ENCODE results near the gene ACVR1B.

ACVR1B gene

DNA sequence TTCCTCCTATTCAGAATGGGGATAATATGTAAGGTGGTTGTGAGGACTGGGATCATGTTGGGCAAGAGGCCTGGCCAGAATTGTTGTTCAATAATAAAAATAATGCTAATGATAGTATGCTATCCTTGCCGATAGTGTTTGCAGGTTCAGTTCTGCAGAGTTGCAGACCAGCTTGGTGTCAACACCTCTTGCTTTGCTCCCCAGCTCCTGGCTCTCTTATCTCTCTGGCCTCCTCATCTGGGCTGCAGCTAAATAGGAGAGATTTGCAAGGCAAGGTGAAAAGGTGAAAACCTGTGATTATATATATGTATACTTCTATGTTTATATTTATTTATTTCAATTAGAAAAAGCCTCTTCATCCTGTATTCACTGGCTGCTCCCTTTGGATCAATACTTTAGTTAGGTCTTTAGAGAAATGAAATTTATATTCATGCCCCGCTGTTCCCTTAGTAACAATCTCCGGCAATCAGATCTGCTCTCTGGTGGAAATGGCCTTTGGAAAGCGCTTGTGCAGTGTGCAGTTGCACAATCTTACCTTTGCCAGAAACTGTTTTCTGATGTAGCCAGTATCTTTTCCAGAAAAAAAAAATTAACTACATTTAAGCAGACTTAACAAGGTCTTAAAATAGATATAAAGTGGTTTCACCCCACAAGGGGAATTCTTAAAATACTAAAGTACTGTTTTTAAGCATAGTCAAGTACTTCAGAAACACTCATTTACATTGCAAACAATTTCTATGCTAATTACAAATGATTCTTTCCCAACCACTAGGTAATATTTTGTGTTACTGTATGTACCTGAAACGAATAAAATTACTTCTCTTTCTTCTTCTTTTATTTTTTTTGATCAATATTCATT, 19.1 kb upstream of the ACVR1B start:
- in situ Hi-C loops (cut with MboI; ENCODE audit: low pct_unique_long_range_greater_than_20kb, low sequenced_read_pairs, unreplicated experiment): no loop called here
- no peak for DNase-seq (ENCODE audit: low spot score)
- TF ChIP-seq, protein P1, sequence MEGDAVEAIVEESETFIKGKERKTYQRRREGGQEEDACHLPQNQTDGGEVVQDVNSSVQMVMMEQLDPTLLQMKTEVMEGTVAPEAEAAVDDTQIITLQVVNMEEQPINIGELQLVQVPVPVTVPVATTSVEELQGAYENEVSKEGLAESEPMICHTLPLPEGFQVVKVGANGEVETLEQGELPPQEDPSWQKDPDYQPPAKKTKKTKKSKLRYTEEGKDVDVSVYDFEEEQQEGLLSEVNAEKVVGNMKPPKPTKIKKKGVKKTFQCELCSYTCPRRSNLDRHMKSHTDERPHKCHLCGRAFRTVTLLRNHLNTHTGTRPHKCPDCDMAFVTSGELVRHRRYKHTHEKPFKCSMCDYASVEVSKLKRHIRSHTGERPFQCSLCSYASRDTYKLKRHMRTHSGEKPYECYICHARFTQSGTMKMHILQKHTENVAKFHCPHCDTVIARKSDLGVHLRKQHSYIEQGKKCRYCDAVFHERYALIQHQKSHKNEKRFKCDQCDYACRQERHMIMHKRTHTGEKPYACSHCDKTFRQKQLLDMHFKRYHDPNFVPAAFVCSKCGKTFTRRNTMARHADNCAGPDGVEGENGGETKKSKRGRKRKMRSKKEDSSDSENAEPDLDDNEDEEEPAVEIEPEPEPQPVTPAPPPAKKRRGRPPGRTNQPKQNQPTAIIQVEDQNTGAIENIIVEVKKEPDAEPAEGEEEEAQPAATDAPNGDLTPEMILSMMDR (IDR thresholded peaks at IDR 0.05; ENCODE audit: extremely low read depth, insufficient read depth, missing control alignments): no peak

DNA sequence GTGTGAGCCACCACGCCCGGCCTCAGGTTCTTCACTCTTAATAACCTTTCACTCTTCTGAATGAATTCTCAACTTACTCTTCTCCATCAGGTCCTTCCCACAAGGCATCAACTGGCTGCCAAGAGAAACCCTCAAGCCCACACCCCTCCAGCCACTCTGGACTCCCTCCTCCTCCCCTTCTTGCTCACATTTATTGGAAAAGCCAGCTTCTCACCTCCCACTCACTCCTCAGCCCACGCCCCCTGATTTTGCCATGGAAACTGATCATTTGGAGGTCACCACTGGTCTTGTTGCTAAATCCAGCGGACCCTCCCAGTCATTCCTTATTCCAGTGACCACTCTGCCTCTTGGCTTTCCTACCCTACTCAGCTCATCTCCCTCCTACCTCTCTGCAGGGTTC, 17.4 kb upstream of the ACVR1B start:
- in situ Hi-C loops (cut with MboI; ENCODE audit: low pct_unique_long_range_greater_than_20kb, low sequenced_read_pairs, unreplicated experiment): no loop called here
- TF ChIP-seq, protein P1 (IDR thresholded peaks at IDR 0.05; ENCODE audit: extremely low read depth, insufficient read depth, missing control alignments): no peak
- no peak for DNase-seq (ENCODE audit: low spot score)

DNA sequence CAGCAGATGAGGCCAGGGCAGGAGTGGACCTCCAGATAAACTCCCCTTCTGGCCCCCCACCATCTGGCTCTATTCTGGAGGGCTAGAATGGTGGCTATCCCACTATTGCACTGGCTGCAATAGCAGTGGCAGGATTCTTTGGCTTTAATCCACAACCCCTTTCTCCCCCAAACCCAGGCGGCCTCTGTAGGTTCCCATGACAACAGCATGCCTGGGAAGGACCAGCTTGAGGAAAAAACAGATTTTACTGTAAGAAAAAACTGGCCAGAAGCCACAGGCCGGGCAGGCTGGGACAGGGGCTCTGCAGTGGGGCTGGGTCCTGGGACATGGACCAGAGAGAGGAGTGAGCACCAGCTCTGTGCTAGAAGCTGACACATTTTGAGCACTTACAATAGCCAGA, 13.6 kb upstream of the ACVR1B start:
- TF ChIP-seq, protein P1 (IDR thresholded peaks at IDR 0.05; ENCODE audit: extremely low read depth, insufficient read depth, missing control alignments): no peak
- DNase-seq (ENCODE audit: low spot score): no peak
- in situ Hi-C loops (cut with MboI; ENCODE audit: low pct_unique_long_range_greater_than_20kb, low sequenced_read_pairs, unreplicated experiment): no loop called here

DNA sequence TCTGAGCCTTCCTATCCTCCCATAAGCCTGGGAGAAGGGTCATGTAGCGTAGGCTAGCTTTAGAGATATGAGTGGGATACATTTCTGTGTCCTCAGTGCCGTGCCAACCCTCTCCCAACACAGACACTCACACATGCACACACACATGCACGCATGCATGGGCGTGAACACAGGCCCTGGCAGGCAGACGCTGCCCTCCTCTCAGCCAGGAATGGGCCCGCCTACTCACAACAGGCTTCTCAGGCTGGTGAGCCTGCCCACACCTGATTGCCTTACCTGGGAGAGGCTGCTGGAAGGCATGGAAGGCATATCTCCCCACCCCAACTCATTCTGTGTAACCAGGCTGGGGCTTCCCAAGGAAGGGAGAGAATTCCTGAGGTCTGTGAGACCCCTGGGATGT, 12.8 kb upstream of the ACVR1B start:
- TF ChIP-seq, protein P1 (IDR thresholded peaks at IDR 0.05; ENCODE audit: extremely low read depth, insufficient read depth, missing control alignments): no peak
- in situ Hi-C loops (cut with MboI; ENCODE audit: low pct_unique_long_range_greater_than_20kb, low sequenced_read_pairs, unreplicated experiment): no loop called here
- DNase-seq (ENCODE audit: low spot score): no peak

DNA sequence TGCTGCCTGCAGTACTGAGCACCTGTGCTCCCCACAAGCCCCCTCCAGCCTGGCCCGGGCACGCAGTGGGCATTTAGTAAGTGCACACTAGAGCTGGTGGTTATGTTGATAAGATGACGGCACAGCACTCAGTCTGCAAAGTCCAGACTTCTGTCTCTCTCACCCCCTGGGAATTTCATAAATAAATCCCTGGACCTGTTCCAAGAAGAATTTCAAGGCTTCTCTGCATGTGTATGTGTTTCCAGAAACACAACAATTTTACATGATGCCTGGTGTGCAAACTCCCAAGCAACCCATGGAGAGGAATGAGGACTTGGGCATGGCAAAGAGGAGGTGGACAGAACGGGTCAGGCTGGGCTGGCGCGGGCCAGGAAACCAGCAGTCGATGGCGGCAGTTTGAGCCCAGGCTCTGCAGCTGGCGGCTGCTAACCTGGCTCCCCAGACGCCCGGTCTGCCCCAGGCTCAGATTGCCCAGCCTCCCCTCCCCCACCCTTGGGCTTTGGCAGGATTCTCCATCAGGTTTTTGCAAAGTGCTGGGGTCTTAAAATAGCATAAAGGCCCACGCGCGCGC, 10.4 kb upstream of the ACVR1B start:
- in situ Hi-C loops (cut with MboI; ENCODE audit: low pct_unique_long_range_greater_than_20kb, low sequenced_read_pairs, unreplicated experiment): no loop called here
- TF ChIP-seq, protein P1 (IDR thresholded peaks at IDR 0.05; ENCODE audit: extremely low read depth, insufficient read depth, missing control alignments): no peak
- DNase-seq (ENCODE audit: low spot score): no peak

DNA sequence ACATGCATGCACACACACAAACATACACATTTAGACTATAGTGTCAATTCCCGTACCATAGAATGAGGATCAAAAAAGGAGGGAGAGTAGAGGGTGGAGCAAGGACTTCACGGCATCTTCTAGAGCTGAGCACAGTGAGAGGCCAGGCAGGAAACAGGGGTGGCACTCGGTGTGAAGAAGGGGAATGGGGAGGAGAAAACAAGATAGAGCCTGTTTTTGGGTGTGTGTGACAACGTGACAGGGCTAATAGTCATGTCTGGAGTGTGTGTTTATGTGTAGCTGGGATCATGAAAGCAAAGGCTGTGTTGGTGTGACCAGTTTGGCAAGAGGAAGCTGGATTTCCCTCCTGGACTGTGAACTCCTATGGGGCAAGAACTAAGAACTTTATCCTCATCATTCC, 9.9 kb upstream of the ACVR1B start:
- in situ Hi-C loops (cut with MboI; ENCODE audit: low pct_unique_long_range_greater_than_20kb, low sequenced_read_pairs, unreplicated experiment): no loop called here
- DNase-seq (ENCODE audit: low spot score): no peak
- TF ChIP-seq, protein P1 (IDR thresholded peaks at IDR 0.05; ENCODE audit: extremely low read depth, insufficient read depth, missing control alignments): no peak

Data from GM13977 (cell line).